Ovary (tissue), 9 donors: ENCODE measurements around the gene CNTNAP4. TPM values are rescaled to one million over a fixed set of nuclear protein-coding genes. Genes with fewer than 3 reads are reported as not detected.

Experiments used
- DNase-seq, 5 donors: peaks; one replicate each; pipeline ENCODE4 v3.0.0-alpha.2; 2019 to 2020
- H3K27ac ChIP-seq, 2 donors: fragments of 200-600 bp; one replicate each; pipeline versions ENCODE4 v1.5.1 to v1.8.0; 2019 to 2022
- H3K27me3 ChIP-seq: fragments of 200-600 bp; one replicate; pipeline ENCODE4 v1.8.0; 2022
- H3K36me3 ChIP-seq: fragments of 200-600 bp; sonication (generic); one replicate; pipeline ENCODE4 v1.5.1; 2019
- H3K4me1 ChIP-seq: one replicate; pipeline ENCODE4 v1.8.1; 2013; ENCODE audit warnings: mild to moderate bottlenecking, moderate library complexity; ENCODE audit not compliant: insufficient read depth
- H3K4me3 ChIP-seq: fragments of 200-600 bp; sonication (generic); one replicate; pipeline ENCODE4 v1.5.1; 2017
- H3K9me3 ChIP-seq, 2 donors: fragments of 200-600 bp in 1 of 2; sonication (generic) in 1 of 2; one replicate each; pipeline versions ENCODE4 v1.5.1 to v1.8.1; 2013 to 2019; ENCODE audit warnings: mild to moderate bottlenecking in 1 of 2, moderate library complexity in 1 of 2
- CTCF ChIP-seq, 3 donors: fragments of 450-650 bp in 2 of 3; fragments of 200-600 bp in 1 of 3; IDR thresholded peaks; one replicate each; pipeline versions ENCODE4 v1.5.1 to v1.8.0; 2016 to 2022; ENCODE audit warnings: antibody characterized with exemption in 3 of 3, mild to moderate bottlenecking in 1 of 3
- EP300 ChIP-seq: sonication (generic); formaldehyde crosslinking; IDR thresholded peaks from one replicate; pipeline ENCODE4 v1.6.1; 2017; ENCODE audit warnings: antibody characterized with exemption
- POLR2A ChIP-seq: fragments of 450-650 bp; IDR thresholded peaks from one replicate; pipeline ENCODE4 v1.6.1; 2017; ENCODE audit warnings: antibody characterized with exemption, mild to moderate bottlenecking, moderate library complexity
- WGBS, 3 donors: extraction: QIAGEN DNeasy Blood & Tissue Kit in 1 of 3; methylation state at CpG; one replicate each; pipeline versions ENCODE4 v1.1.5 to v1.1.7; 2013 to 2017; 5-methylcytosine and 5-hydroxymethylcytosine counted together
- intact Hi-C, 4 donors: fragments of 100-400 bp; cut with DNase I; formaldehyde crosslinking; loops; one replicate each; pipeline versions ENCODE4 v1.11.0 to v1.15.1; 2022 to 2023
- polyA plus RNA-seq, 2 donors: library from polyadenylated mRNA; stranded (reverse); fragments of 200-250 nt in 1 of 2; fragments of 350-450 nt in 1 of 2; fragmentation: Illumina TruSeq in 1 of 2; extraction: RNeasy Lipid Tissue Mini Kit (QIAGEN cat#74804) in 1 of 2; gene quantifications; one replicate each; pipeline ENCODE4 v1.2.3, GENCODE V29; 2013 to 2014
- total RNA-seq, 7 donors: library from RNA; depleted of rRNA in 2 of 7; stranded (reverse); fragments of >200 nt in 2 of 7; fragmentation: NEBNext Ultra II Directional in 3 of 7; extraction: Animal tissue kit (Norgen Biotek cat#: 25700) in 3 of 7; gene quantifications; one replicate each; pipeline versions ENCODE4 v1.1.0 to v1.2.4, GENCODE V29; 2016 to 2023
- donor health status: DM: no; HTN: no; CAD: no; lungs with moderate emphysema.
- donor health status: DM: no; HTN: no; CAD: no.
- donor health status: Bipolar disorder and iron deficiency.
- donor health status: DM: yes; HTN: yes; CAD: no.
- donor health status: DM: no; HTN: no; CAD: no.
- donor health status: DM: yes; HTN: yes; CAD: no.

Gene CNTNAP4
- total and polyA plus RNA-seq, 9 donors = 0.07 to 0.52 (median 0.36) TPM; not detected in 5

DNA sequence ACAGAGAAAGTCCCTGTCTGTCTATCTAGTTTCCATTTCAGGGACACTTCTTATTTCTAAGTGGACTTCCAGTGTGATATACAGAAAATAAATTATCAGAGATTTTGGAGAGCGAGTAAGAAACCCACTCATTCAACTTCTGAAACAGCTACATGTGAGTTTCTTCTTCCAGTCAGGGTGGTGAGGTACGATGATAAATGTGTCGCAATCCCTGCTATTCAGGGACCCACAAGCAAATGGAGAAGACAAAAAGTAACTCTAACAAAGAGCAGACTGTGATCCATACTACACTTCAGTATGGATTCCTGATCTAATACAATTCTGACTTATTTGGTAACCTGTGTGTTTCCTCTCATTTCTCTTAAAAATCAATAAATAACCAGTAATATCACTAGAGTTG is 16.8 kb downstream of the CNTNAP4 start:
- H3K36me3 ChIP-seq = no peaks in the 10 kb centered on the region
- no peaks in the 10 kb centered on the region for H3K27me3 ChIP-seq
- H3K27ac ChIP-seq = no peak overlapping the region
- no peaks in the 10 kb centered on the region for H3K9me3 ChIP-seq
- no peak for DNase-seq
- H3K4me1 ChIP-seq = no peaks in the 10 kb centered on the region
- intact Hi-C loops = no loop called here
- H3K4me3 ChIP-seq = no peak overlapping the region
- 83 to 88% (median 84%) methylated on average over 3 of the region's 3 CpGs for WGBS, 3 donors
- TF ChIP-seq CTCF (IDR thresholded peaks at IDR 0.05) (no peak), POLR2A (no peak), EP300 (no peak)

- Histone ChIP-seq H3K4me1 (no peaks in the 10 kb centered on the region), H3K4me3 (no peak overlapping the region), H3K27me3 (no peaks in the 10 kb centered on the region), H3K9me3 (no peaks in the 10 kb centered on the region), H3K36me3 (no peaks in the 10 kb centered on the region), H3K27ac (no peak overlapping the region)
- TF ChIP-seq POLR2A = no peak
- TF ChIP-seq CTCF (IDR thresholded peaks at IDR 0.05) = no peak
- TF ChIP-seq EP300 = no peak
- DNase-seq = no peak
- intact Hi-C loops = no loop called here
- WGBS, 3 donors = 90 to 96% (median 91%) methylated on average over 3 of the region's 3 CpGs
Measured at GRCh38 chr16:76294396-76295214, 17.4 kb downstream of the CNTNAP4 start.

DNA sequence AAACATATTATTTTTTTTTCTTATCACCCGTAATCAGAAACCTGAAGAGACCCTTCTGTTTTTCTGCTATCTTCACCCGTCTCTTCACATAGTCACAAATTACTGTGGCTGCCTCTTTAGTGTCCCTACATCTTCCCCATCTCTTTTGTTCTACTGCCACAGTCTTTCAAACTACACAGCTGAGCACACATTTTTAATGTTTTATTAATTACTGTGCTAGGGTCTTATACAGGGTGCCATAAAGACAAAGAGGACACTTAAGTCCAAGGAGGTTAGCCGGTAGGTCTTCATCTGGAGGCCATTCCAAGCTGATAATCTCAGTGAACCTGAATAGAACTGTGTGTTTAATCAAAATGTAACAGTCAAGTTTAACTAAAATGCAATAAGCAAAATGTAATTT is 20.7 kb downstream of the CNTNAP4 start:
- Histone ChIP-seq H3K27me3 (no peaks in the 10 kb centered on the region), H3K4me3 (no peak overlapping the region), H3K9me3 (no peaks in the 10 kb centered on the region), H3K36me3 (no peaks in the 10 kb centered on the region), H3K4me1 (no peaks in the 10 kb centered on the region), H3K27ac (no peak overlapping the region)
- 78 to 80% (median 80%) methylated on average over 3 of the region's 3 CpGs for WGBS, 3 donors
- DNase-seq = no peak
- intact Hi-C loops = no loop called here
- TF ChIP-seq CTCF (IDR thresholded peaks at IDR 0.05) (no peak), POLR2A (no peak), EP300 (no peak)

GRCh38 chr16:76303637-76304314 is 26.6 kb downstream of the CNTNAP4 start:
- intact Hi-C loops = no loop called here
- no peak for DNase-seq
- TF ChIP-seq CTCF (IDR thresholded peaks at IDR 0.05) (no peak), POLR2A (no peak), EP300 (no peak)
- Histone ChIP-seq H3K36me3 (no peaks in the 10 kb centered on the region), H3K27me3 (no peaks in the 10 kb centered on the region), H3K9me3 (no peaks in the 10 kb centered on the region), H3K4me1 (no peaks in the 10 kb centered on the region), H3K27ac (no peak overlapping the region), H3K4me3 (no peak overlapping the region)
- 26 to 55% (median 36%) methylated on average over 4 of the region's 4 CpGs for WGBS, 3 donors
